ENCODE measurements around the gene BIRC3. TPM values are rescaled to one million over a fixed set of nuclear protein-coding genes. Genes with fewer than 3 reads are reported as not detected.

The BIRC3 gene
- total and polyA plus RNA-seq, 2 donors (not counting 1 experiment from before 2014, with no cell fraction given) = 107 to 428 TPM

DNA sequence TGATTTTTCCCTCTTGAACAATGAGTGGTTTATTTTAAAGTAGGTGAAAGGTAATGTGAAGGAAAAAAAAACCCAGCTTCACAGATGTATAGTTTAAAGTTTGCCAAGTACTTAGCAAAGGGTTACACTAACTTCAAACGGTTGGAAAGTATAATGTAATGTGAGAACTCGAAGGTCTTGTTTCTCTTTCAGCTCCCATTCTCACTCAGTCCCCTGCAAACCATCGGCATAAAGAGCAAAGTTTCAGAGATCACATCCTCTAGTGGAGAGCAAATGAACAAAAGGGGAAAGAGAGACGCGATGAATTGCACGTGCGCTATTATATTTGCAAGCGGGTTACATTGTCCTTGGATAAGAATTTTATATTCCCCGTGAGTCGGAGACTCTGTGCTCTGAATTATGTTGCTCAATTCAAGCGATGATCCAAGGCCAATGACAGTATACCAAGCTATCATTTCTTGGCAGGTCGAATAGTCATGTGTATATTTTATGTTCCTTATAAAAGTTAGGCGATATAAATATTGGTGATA, 37.6 kb upstream of the BIRC3 start:
- H3K4me3 ChIP-seq (ENCODE audit: control extremely low read depth in 1 of 5, extremely low read depth in 1 of 5, insufficient read depth in 1 of 5, low read depth in 2 of 5, low read length in 4 of 5) = no peak overlapping the region
- ChIA-PET POLR2A (no interaction called here), CTCF (interaction anchor here (0.7 to 2.4 kb wide), 4 partner anchors 11 to 386 kb away, joined by 3 to 7 read pairs (median 4); no protein-coding TSS in a partner anchor)
- WGBS (ENCODE audit: insufficient coverage) = 37% methylated on average over 7 of the region's 13 CpGs
- TF ChIP-seq, protein P1, sequence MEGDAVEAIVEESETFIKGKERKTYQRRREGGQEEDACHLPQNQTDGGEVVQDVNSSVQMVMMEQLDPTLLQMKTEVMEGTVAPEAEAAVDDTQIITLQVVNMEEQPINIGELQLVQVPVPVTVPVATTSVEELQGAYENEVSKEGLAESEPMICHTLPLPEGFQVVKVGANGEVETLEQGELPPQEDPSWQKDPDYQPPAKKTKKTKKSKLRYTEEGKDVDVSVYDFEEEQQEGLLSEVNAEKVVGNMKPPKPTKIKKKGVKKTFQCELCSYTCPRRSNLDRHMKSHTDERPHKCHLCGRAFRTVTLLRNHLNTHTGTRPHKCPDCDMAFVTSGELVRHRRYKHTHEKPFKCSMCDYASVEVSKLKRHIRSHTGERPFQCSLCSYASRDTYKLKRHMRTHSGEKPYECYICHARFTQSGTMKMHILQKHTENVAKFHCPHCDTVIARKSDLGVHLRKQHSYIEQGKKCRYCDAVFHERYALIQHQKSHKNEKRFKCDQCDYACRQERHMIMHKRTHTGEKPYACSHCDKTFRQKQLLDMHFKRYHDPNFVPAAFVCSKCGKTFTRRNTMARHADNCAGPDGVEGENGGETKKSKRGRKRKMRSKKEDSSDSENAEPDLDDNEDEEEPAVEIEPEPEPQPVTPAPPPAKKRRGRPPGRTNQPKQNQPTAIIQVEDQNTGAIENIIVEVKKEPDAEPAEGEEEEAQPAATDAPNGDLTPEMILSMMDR (IDR thresholded peaks at IDR 0.05) = no peak
- TF ChIP-seq EZH2 (IDR thresholded peaks at IDR 0.05; ENCODE audit: borderline replicate concordance, insufficient read depth, low read depth, low read length, poor library complexity, severe bottlenecking) = no peak
- H3K4me1 ChIP-seq (ENCODE audit: control insufficient read depth in 2 of 2, insufficient read depth in 2 of 2, low read length in 2 of 2) = peaks cover 0 to 6% of the 10 kb centered on the region in 2 donors
- Mint-ChIP-seq H3K4me1 (peaks cover 4% of the 10 kb centered on the region), H3K4me3 (no peak overlapping the region), H3K9me3 (ENCODE audit: insufficient read depth) (no peaks in the 10 kb centered on the region), H3K27me3 (peaks cover 29% of the 10 kb centered on the region), H3K27ac (no peak overlapping the region)
- no peaks in the 10 kb centered on the region for H4K20me1 ChIP-seq (ENCODE audit: control insufficient read depth, insufficient read depth, low read length, poor library complexity, severe bottlenecking)
- no peaks in the 10 kb centered on the region for H3K36me3 ChIP-seq (replicated peaks in 1 of 2; ENCODE audit: control extremely low read depth in 1 of 2, control insufficient read depth in 1 of 2, extremely low read depth in 1 of 2, insufficient read depth in 2 of 2, low read length in 1 of 2)
- H3K9me3 ChIP-seq (ENCODE audit: control extremely low read depth in 1 of 3, control insufficient read depth in 2 of 3, insufficient read depth in 1 of 3, low read length in 2 of 3) = peaks cover 0 to 4% (median 0%) of the 10 kb centered on the region in 3 donors
- H3K27me3 ChIP-seq (replicated peaks in 1 of 4; ENCODE audit: control extremely low read depth in 1 of 4, control insufficient read depth in 3 of 4, insufficient read depth in 4 of 4, low read length in 3 of 4) = peaks cover 0 to 17% (median 11%) of the 10 kb centered on the region in 4 experiments
- H3K4me2 ChIP-seq (replicated peaks; ENCODE audit: low read depth, low read length, poor library complexity, severe bottlenecking) = no peak overlapping the region
- DNase-seq (no peak), ATAC-seq (ENCODE audit: low read depth) (no peak)
- H3K27ac ChIP-seq (ENCODE audit: low read length in 2 of 2) = no peak overlapping the region
- H3K9ac ChIP-seq (ENCODE audit: low read length) = no peak overlapping the region
- H2AFZ ChIP-seq (ENCODE audit: insufficient read depth, low read depth, low read length, poor library complexity, severe bottlenecking) = peak overlapping the region; percentile 35
- no peaks in the 10 kb centered on the region for H3K79me2 ChIP-seq (ENCODE audit: control insufficient read depth, insufficient read depth, low read length)
- intact Hi-C loops (cut with micrococcal nuclease) = no loop called here

DNA sequence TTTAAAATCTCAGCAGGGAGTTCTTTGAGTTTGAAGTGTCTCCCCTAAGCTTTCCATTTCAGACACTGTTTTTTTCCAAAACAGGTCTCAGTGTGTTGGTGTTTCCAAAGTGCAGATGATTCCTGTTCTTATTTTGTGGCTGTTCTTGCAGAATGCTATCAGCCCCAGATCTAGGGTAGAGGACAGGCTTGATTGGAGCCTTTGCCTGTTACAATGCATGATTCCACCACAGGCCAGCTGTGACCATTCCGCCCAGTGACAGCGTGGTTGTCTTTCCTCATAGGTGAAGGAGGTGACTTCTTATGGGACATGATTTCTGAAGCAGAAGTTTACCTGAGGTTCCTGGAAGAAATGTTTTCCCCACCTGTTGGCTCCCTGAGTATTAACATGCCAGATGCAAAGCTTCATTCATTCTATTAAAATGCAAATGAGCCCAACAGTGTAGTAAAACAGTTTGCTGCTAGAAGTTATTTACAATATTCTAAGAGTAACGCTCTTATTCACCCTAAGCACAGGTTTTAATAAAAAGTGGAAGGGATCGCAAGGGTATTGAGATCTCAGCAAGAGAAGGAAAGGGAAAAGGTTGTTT, 36.9 kb upstream of the BIRC3 start:
- Histone ChIP-seq H3K36me3 (replicated peaks in 1 of 2; ENCODE audit: control extremely low read depth in 1 of 2, control insufficient read depth in 1 of 2, extremely low read depth in 1 of 2, insufficient read depth in 2 of 2, low read length in 1 of 2) (no peaks in the 10 kb centered on the region), H3K79me2 (ENCODE audit: control insufficient read depth, insufficient read depth, low read length) (no peaks in the 10 kb centered on the region), H3K4me2 (replicated peaks; ENCODE audit: low read depth, low read length, poor library complexity, severe bottlenecking) (no peak overlapping the region), H3K27ac (ENCODE audit: low read length in 2 of 2) (no peak overlapping the region), H3K9ac (ENCODE audit: low read length) (no peak overlapping the region), H4K20me1 (ENCODE audit: control insufficient read depth, insufficient read depth, low read length, poor library complexity, severe bottlenecking) (no peaks in the 10 kb centered on the region), H3K9me3 (ENCODE audit: control extremely low read depth in 1 of 3, control insufficient read depth in 2 of 3, insufficient read depth in 1 of 3, low read length in 2 of 3) (peaks cover 0 to 4% (median 0%) of the 10 kb centered on the region in 3 donors), H3K27me3 (replicated peaks in 1 of 4; ENCODE audit: control extremely low read depth in 1 of 4, control insufficient read depth in 3 of 4, insufficient read depth in 4 of 4, low read length in 3 of 4) (peaks cover 0 to 16% (median 11%) of the 10 kb centered on the region in 4 experiments), H3K4me3 (ENCODE audit: control extremely low read depth in 1 of 5, extremely low read depth in 1 of 5, insufficient read depth in 1 of 5, low read depth in 2 of 5, low read length in 4 of 5) (no peak overlapping the region), H3K4me1 (ENCODE audit: control insufficient read depth in 2 of 2, insufficient read depth in 2 of 2, low read length in 2 of 2) (peaks cover 0 to 6% of the 10 kb centered on the region in 2 donors), H2AFZ (ENCODE audit: insufficient read depth, low read depth, low read length, poor library complexity, severe bottlenecking) (no peak overlapping the region)
- intact Hi-C loops (cut with micrococcal nuclease) = no loop called here
- POLR2A ChIA-PET = no interaction called here
- Mint-ChIP-seq H3K4me3 (no peak overlapping the region), H3K27ac (no peak overlapping the region), H3K4me1 (peaks cover 4% of the 10 kb centered on the region), H3K27me3 (peaks cover 28% of the 10 kb centered on the region), H3K9me3 (ENCODE audit: insufficient read depth) (no peaks in the 10 kb centered on the region)
- TF ChIP-seq, protein P1 (IDR thresholded peaks at IDR 0.05) = no peak
- no peak for TF ChIP-seq EZH2 (IDR thresholded peaks at IDR 0.05; ENCODE audit: borderline replicate concordance, insufficient read depth, low read depth, low read length, poor library complexity, severe bottlenecking)
- WGBS (ENCODE audit: insufficient coverage) = 94% methylated on average over 2 of the region's 4 CpGs
- CTCF ChIA-PET = interaction anchor here (1.0 to 2.4 kb wide), 3 partner anchors 12 to 386 kb away, joined by 3 to 7 read pairs (median 4); no protein-coding TSS in a partner anchor
- ATAC-seq (ENCODE audit: low read depth) = no peak
- no peak for DNase-seq

Measured in B cell (primary cell).